IMR-90 (cell line): Measurements from ENCODE around the gene ILRUN. TPM values are rescaled to one million over a fixed set of nuclear protein-coding genes. Genes with fewer than 3 reads are reported as not detected.

ENCODE experiments used
- ATAC-seq: fragments of 200-7000 bp; cut with Tn5 transposase; 2 replicates; pipeline ENCODE4 v1.9.1; 2020; ENCODE audit warnings: low read depth, mild to moderate bottlenecking, moderate library complexity
- BruUV-seq: library from RNA; stranded (reverse); fragments of 400-500 nt; replicated peaks from 2 replicates; lab custom pipeline; 2021; lab: Mats Ljungman, UMichigan
- CTCF ChIA-PET: fragments of 300-600 bp; formaldehyde crosslinking; extraction: SDS; loops from one replicate; lab custom pipeline; 2021; ENCODE audit warnings: antibody characterized with exemption; lab: Yijun Ruan, JAX
- POLR2A ChIA-PET: fragments of 300-600 bp; sonication (Branson Sonifier 250); formaldehyde crosslinking; loops from one replicate; lab custom pipeline; 2022; ENCODE audit warnings: antibody characterized with exemption; ENCODE audit not compliant: unreplicated experiment; lab: Charles Lee
- DNase-seq: peaks from one replicate; pipeline ENCODE4 v3.0.0; 2013
- H2AFZ ChIP-seq: replicated peaks from 2 replicates; pipeline ENCODE3; 2013; ENCODE audit warnings: low read length, mild to moderate bottlenecking; ENCODE audit not compliant: poor library complexity
- H2AK5ac ChIP-seq: 2 replicates; pipeline ENCODE4 v1.6.1; 2013; ENCODE audit warnings: low read depth, low read length, inconsistent platforms
- H2AK9ac ChIP-seq: replicated peaks from 2 replicates; pipeline ENCODE3; 2013; ENCODE audit warnings: mild to moderate bottlenecking, low read depth, low read length, moderate library complexity; ENCODE audit not compliant: poor library complexity
- H2BK120ac ChIP-seq: 2 replicates; pipeline ENCODE4 v1.6.1; 2013; ENCODE audit warnings: low read depth, low read length, inconsistent platforms
- H2BK15ac ChIP-seq: 3 replicates; pipeline ENCODE4 v1.6.1; 2013; ENCODE audit warnings: low read depth, low read length, inconsistent platforms
- H2BK20ac ChIP-seq: 2 replicates; pipeline ENCODE4 v1.6.1; 2013; ENCODE audit warnings: low read depth, mild to moderate bottlenecking, inconsistent platforms, low read length, moderate library complexity
- H2BK5ac ChIP-seq: 2 replicates; pipeline ENCODE4 v1.6.1; 2013; ENCODE audit warnings: mild to moderate bottlenecking, low read depth, low read length, inconsistent platforms; ENCODE audit not compliant: poor library complexity, severe bottlenecking
- H3K14ac ChIP-seq: replicated peaks from 2 replicates; pipeline ENCODE4 v1.6.1; 2013; ENCODE audit warnings: low read depth, low read length, inconsistent platforms
- H3K18ac ChIP-seq: 2 replicates; pipeline ENCODE4 v1.6.1; 2013; ENCODE audit warnings: low read depth, low read length, control low read depth
- H3K23ac ChIP-seq: 2 replicates; pipeline ENCODE4 v1.6.1; 2013; ENCODE audit warnings: low read depth, low read length, inconsistent platforms
- H3K27ac ChIP-seq: 2 replicates; pipeline ENCODE4 v1.5.1; 2013; ENCODE audit warnings: mild to moderate bottlenecking, control low read depth, low read length; ENCODE audit not compliant: insufficient read depth
- H3K27me3 ChIP-seq: 2 replicates; pipeline ENCODE4 v1.6.1; 2013; ENCODE audit warnings: low read length; ENCODE audit not compliant: control insufficient read depth, insufficient read depth
- H3K36me3 ChIP-seq: 2 replicates; pipeline ENCODE4 v1.6.1; 2013; ENCODE audit warnings: low read length, mixed read lengths; ENCODE audit not compliant: control insufficient read depth, insufficient read depth
- H3K4ac ChIP-seq: 2 replicates; pipeline ENCODE4 v1.6.1; 2013; ENCODE audit warnings: low read depth, low read length, inconsistent platforms
- H3K4me1 ChIP-seq: 2 replicates; pipeline ENCODE4 v1.6.1; 2013; ENCODE audit warnings: low read length, mixed read lengths; ENCODE audit not compliant: control insufficient read depth, insufficient read depth
- H3K4me2 ChIP-seq: 2 replicates; pipeline ENCODE4 v1.6.1; 2013; ENCODE audit warnings: low read depth, mild to moderate bottlenecking, control low read depth, low read length, moderate library complexity
- H3K4me3 ChIP-seq: 2 replicates; pipeline ENCODE4 v1.5.1; 2013; ENCODE audit warnings: low read depth, mild to moderate bottlenecking, control low read depth, low read length, moderate library complexity; ENCODE audit not compliant: insufficient read depth
- H3K56ac ChIP-seq: 2 replicates; pipeline ENCODE4 v1.6.1; 2013; ENCODE audit warnings: low read length, inconsistent platforms; ENCODE audit not compliant: insufficient read depth; ENCODE audit errors: extremely low read depth
- H3K79me1 ChIP-seq, 2 experiments: 2 replicates each; pipeline ENCODE4 v1.6.1; 2013; ENCODE audit warnings: low read length in 2 of 2, inconsistent platforms in 1 of 2, low read depth in 1 of 2
- H3K9ac ChIP-seq: 2 replicates; pipeline ENCODE4 v1.6.1; 2013; ENCODE audit warnings: low read depth, low read length, control low read depth
- H3K9me1 ChIP-seq: 2 replicates; pipeline ENCODE4 v1.6.1; 2013; ENCODE audit warnings: low read length, inconsistent platforms; ENCODE audit not compliant: insufficient read depth
- H3K9me3 ChIP-seq: 2 replicates; pipeline ENCODE4 v1.6.1; 2013; ENCODE audit warnings: low read length; ENCODE audit not compliant: control insufficient read depth, insufficient read depth
- H4K20me1 ChIP-seq: 2 replicates; pipeline ENCODE4 v1.6.1; 2013; ENCODE audit warnings: low read length, inconsistent platforms; ENCODE audit not compliant: insufficient read depth
- H4K5ac ChIP-seq: 2 replicates; pipeline ENCODE4 v1.6.1; 2013; ENCODE audit warnings: mild to moderate bottlenecking, low read depth, low read length, control low read depth
- H4K8ac ChIP-seq, 2 experiments: 2 replicates each; pipeline ENCODE4 v1.6.1; 2013; ENCODE audit warnings: low read depth in 2 of 2, low read length in 2 of 2, control low read depth in 1 of 2, inconsistent platforms in 1 of 2
- H4K91ac ChIP-seq: 2 replicates; pipeline ENCODE4 v1.6.1; 2013; ENCODE audit warnings: low read depth, low read length, inconsistent platforms; ENCODE audit not compliant: insufficient read depth
- BHLHE40 ChIP-seq: fragments of 150-350 bp; IDR thresholded peaks from 2 replicates; pipeline ENCODE4 v1.6.1; 2016; ENCODE audit warnings: mild to moderate bottlenecking, low read depth, low read length
- CHD1 ChIP-seq: IDR thresholded peaks from 2 replicates; pipeline ENCODE4 v1.6.1; 2012; ENCODE audit warnings: low read depth, low read length, improper control_type of control experiment
- FOS ChIP-seq: fragments of 150-350 bp; IDR thresholded peaks from 2 replicates; pipeline ENCODE4 v1.6.1; 2016; ENCODE audit warnings: low read depth, low read length
- MAFK ChIP-seq: IDR thresholded peaks from 2 replicates; pipeline ENCODE4 v1.6.1; 2012; ENCODE audit warnings: low read depth, low read length, improper control_type of control experiment
- MAZ ChIP-seq: IDR thresholded peaks from 2 replicates; pipeline ENCODE4 v1.6.1; 2012; ENCODE audit warnings: low read depth, mild to moderate bottlenecking, low read length, improper control_type of control experiment, moderate library complexity, borderline replicate concordance
- MXI1 ChIP-seq: IDR thresholded peaks from 2 replicates; pipeline ENCODE4 v1.6.1; 2012; ENCODE audit warnings: low read depth, mild to moderate bottlenecking, low read length, moderate library complexity, borderline replicate concordance
- NFE2L2 ChIP-seq: fragments of 150-350 bp; IDR thresholded peaks from 2 replicates; pipeline ENCODE4 v1.6.1; 2016; ENCODE audit warnings: low read depth, mild to moderate bottlenecking, low read length
- POLR2A ChIP-seq: IDR thresholded peaks from 2 replicates; pipeline ENCODE4 v1.6.1; 2012; ENCODE audit warnings: mild to moderate bottlenecking, low read depth, low read length
- RAD21 ChIP-seq: IDR thresholded peaks from 2 replicates; pipeline ENCODE4 v1.6.1; 2012; ENCODE audit warnings: low read length, improper control_type of control experiment
- RCOR1 ChIP-seq: IDR thresholded peaks from 2 replicates; pipeline ENCODE4 v1.6.1; 2012; ENCODE audit warnings: mild to moderate bottlenecking, low read length, improper control_type of control experiment; ENCODE audit not compliant: insufficient replicate concordance
- RFX5 ChIP-seq: IDR thresholded peaks from 2 replicates; pipeline ENCODE4 v1.8.0; 2012; ENCODE audit warnings: low read depth, mild to moderate bottlenecking, low read length, moderate library complexity
- SMC3 ChIP-seq: fragments of 150-350 bp; IDR thresholded peaks from 2 replicates; pipeline ENCODE4 v1.6.1; 2016; ENCODE audit warnings: low read depth, mild to moderate bottlenecking, antibody characterized with exemption, low read length, moderate library complexity
- WGBS, 2 experiments: methylation state at CpG; one replicate each; pipeline versions ENCODE4 v1.1.5 to v1.1.7; 2013; ENCODE audit warnings: missing lambda C conversion rate in 2 of 2; ENCODE audit not compliant: insufficient read length in 1 of 2; ENCODE audit errors: extremely low coverage in 2 of 2; 5-methylcytosine and 5-hydroxymethylcytosine counted together
- dilution Hi-C: fragments of 300-500 bp; cut with HindIII; formaldehyde crosslinking; loops from one replicate; pipeline ENCODE4 v1.14.3; 2018; ENCODE audit warnings: low sequenced_read_pairs; ENCODE audit not compliant: unreplicated experiment
- in situ Hi-C: fragments of 300-500 bp; cut with MboI; formaldehyde crosslinking; loops from 3 replicates; pipeline ENCODE4 v1.14.3; 2019; ENCODE audit warnings: low sequenced_read_pairs, inconsistent platforms, mixed read lengths
- intact Hi-C: fragments of 100-400 bp; cut with micrococcal nuclease; formaldehyde crosslinking; loops from 2 replicates; pipeline ENCODE4 v1.10.0; 2022
- polyA plus RNA-seq, 3 experiments: library from polyadenylated mRNA; depleted of rRNA; stranded (reverse); fragments of >200 nt; gene quantifications; 2 replicates each; pipeline ENCODE4 v1.2.3, GENCODE V29; 2012; ENCODE audit warnings: low replicate concordance in 1 of 3
- total RNA-seq: library from RNA; depleted of rRNA; stranded (reverse); fragments of >200 nt; gene quantifications from 2 replicates; pipeline ENCODE4 v1.2.3, GENCODE V29; 2012
- TF ChIP-seq, protein P1 (sequence below): fragments of 150-350 bp; IDR thresholded peaks from 2 replicates; pipeline ENCODE4 v1.6.1; 2017; ENCODE audit warnings: mild to moderate bottlenecking, antibody characterized with exemption, low read length, low read depth
- TF ChIP-seq, protein P2 (sequence below): conservative IDR thresholded peaks from 2 replicates; pipeline ENCODE4 v1.5.1; 2012; ENCODE audit warnings: mild to moderate bottlenecking, low read depth, low read length, improper control_type of control experiment
- TF ChIP-seq, protein P3 (sequence below): fragments of 150-350 bp; IDR thresholded peaks from 2 replicates; pipeline ENCODE4 v1.6.1; 2016; ENCODE audit warnings: low read depth, mild to moderate bottlenecking, low read length, moderate library complexity, borderline replicate concordance

The ILRUN gene
- total and polyA plus RNA-seq, 2 of the 4 experiments (the other 2 are of a cell fraction): 25.4 to 29.9 TPM

DNA sequence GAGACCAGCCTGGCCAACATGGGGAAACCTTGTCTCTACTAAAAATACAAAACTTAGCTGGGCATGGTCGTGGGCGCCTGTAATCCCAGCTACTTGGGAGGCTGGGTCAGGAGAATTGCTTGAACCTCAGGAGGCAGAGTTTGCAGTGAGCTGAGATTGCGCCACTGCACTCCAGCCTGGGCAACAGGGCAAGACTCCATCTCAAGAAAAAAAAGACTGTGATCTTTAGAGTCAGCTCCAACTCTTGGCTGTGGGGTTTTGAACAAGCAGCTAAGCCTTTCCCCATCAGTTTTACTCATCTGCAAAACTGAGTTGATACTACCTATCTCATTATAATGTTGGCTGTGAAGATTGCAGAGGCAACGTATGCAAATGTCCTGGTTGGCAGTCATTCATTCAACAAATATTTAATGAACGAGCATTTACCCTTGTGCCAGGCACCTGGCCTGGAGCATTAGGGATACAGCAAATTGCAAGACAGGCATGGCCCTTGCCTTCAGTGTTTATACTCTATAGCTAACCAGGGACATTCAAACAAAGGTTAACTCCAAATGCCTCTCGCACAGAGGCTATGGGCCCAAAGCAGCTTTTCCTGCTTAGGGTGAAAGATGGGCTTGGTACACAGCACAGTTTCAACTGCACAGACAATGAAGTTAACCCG lies 37.8 kb downstream of the ILRUN start:
- H3K79me1 ChIP-seq: peaks cover 16 to 73% of the 10 kb centered on the region in 2 experiments
- H2BK5ac ChIP-seq: peak overlapping the region; percentile 100
- intact Hi-C loops: no loop called here
- no peak overlapping the region for H2AFZ ChIP-seq
- H4K20me1 ChIP-seq: peaks cover 12% of the 10 kb centered on the region; the same call in 1 of the 2 replicates
- ChIA-PET POLR2A (no interaction called here), CTCF (no interaction called here)
- H3K9me3 ChIP-seq: no peaks in the 10 kb centered on the region
- BruUV-seq: no TSS peak
- peaks cover under 1% of the 10 kb centered on the region for H3K36me3 ChIP-seq
- H2AK9ac ChIP-seq: no peak overlapping the region
- no peak for ATAC-seq
- H4K8ac ChIP-seq: peak overlapping the region in 1 of 2 experiments; percentile 57; a peak in 1 of 4 replicates
- H3K4me3 ChIP-seq: no peak overlapping the region
- no peak for DNase-seq
- no peak overlapping the region for H4K5ac ChIP-seq
- peak overlapping the region; percentile 21; the same call in 1 of the 2 replicates for H3K4ac ChIP-seq
- peak overlapping the region; percentile 69; the same call in 1 of the 2 replicates for H3K23ac ChIP-seq
- 100% methylated on average over 2 of the region's 7 CpGs; no CpG with 5 or more reads in 1 of the 2 experiments for WGBS, 2 experiments
- dilution Hi-C loops: no loop called here
- H3K9me1 ChIP-seq: peaks cover 7% of the 10 kb centered on the region
- H2BK20ac ChIP-seq: no peak overlapping the region
- H3K9ac ChIP-seq: no peak overlapping the region
- H3K56ac ChIP-seq: no peak overlapping the region
- in situ Hi-C loops: no loop called here
- no peaks in the 10 kb centered on the region for H3K27me3 ChIP-seq
- H2BK120ac ChIP-seq: peak overlapping the region; percentile 13
- H4K91ac ChIP-seq: 0 out of 2 replicates have a peak overlapping the region, but pooled peaks have one; percentile 31
- no peak overlapping the region for H3K4me2 ChIP-seq
- H3K4me1 ChIP-seq: peaks cover 12% of the 10 kb centered on the region
- H3K18ac ChIP-seq: peak overlapping the region; percentile 11; the same call in 1 of the 2 replicates
- H2BK15ac ChIP-seq: peak overlapping the region; percentile 15; the same call in 2 of the 3 replicates
- H3K14ac ChIP-seq: no peak overlapping the region; the same call in 1 of the 2 replicates
- peak overlapping the region; percentile 24; the same call in 1 of the 2 replicates for H2AK5ac ChIP-seq
- H3K27ac ChIP-seq: peak overlapping the region; percentile 2; the same call in 1 of the 2 replicates
- no peak for TF ChIP-seq FOS
- TF ChIP-seq POLR2A: no peak
- TF ChIP-seq, protein P1, sequence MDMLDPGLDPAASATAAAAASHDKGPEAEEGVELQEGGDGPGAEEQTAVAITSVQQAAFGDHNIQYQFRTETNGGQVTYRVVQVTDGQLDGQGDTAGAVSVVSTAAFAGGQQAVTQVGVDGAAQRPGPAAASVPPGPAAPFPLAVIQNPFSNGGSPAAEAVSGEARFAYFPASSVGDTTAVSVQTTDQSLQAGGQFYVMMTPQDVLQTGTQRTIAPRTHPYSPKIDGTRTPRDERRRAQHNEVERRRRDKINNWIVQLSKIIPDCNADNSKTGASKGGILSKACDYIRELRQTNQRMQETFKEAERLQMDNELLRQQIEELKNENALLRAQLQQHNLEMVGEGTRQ: no peak
- no peak for TF ChIP-seq MAFK
- no peak for TF ChIP-seq CHD1
- TF ChIP-seq MXI1: no peak
- no peak for TF ChIP-seq SMC3
- TF ChIP-seq, protein P2, sequence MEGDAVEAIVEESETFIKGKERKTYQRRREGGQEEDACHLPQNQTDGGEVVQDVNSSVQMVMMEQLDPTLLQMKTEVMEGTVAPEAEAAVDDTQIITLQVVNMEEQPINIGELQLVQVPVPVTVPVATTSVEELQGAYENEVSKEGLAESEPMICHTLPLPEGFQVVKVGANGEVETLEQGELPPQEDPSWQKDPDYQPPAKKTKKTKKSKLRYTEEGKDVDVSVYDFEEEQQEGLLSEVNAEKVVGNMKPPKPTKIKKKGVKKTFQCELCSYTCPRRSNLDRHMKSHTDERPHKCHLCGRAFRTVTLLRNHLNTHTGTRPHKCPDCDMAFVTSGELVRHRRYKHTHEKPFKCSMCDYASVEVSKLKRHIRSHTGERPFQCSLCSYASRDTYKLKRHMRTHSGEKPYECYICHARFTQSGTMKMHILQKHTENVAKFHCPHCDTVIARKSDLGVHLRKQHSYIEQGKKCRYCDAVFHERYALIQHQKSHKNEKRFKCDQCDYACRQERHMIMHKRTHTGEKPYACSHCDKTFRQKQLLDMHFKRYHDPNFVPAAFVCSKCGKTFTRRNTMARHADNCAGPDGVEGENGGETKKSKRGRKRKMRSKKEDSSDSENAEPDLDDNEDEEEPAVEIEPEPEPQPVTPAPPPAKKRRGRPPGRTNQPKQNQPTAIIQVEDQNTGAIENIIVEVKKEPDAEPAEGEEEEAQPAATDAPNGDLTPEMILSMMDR: no peak
- no peak for TF ChIP-seq RCOR1
- no peak for TF ChIP-seq RFX5
- no peak for TF ChIP-seq NFE2L2
- no peak for TF ChIP-seq BHLHE40
- TF ChIP-seq, protein P3, sequence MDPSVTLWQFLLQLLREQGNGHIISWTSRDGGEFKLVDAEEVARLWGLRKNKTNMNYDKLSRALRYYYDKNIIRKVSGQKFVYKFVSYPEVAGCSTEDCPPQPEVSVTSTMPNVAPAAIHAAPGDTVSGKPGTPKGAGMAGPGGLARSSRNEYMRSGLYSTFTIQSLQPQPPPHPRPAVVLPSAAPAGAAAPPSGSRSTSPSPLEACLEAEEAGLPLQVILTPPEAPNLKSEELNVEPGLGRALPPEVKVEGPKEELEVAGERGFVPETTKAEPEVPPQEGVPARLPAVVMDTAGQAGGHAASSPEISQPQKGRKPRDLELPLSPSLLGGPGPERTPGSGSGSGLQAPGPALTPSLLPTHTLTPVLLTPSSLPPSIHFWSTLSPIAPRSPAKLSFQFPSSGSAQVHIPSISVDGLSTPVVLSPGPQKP: no peak
- no peak for TF ChIP-seq MAZ
- no peak for TF ChIP-seq RAD21
